HCT116 (cell line): ENCODE data around the gene RXFP2. TPM values are rescaled to one million over a fixed set of nuclear protein-coding genes. Genes with fewer than 3 reads are reported as not detected.

Experiments
- ATAC-seq: fragments of 200-7000 bp; cut with Tn5 transposase; 2 replicates; pipeline ENCODE4 v1.9.1; 2020; ENCODE audit warnings: mild to moderate bottlenecking, moderate library complexity
- BruUV-seq: library from RNA; stranded (reverse); fragments of 400-500 nt; replicated peaks from 2 replicates; lab custom pipeline; 2021; lab: Mats Ljungman, UMichigan
- CTCF ChIA-PET: fragments of 300-600 bp; sonication (Branson Sonifier 250); formaldehyde crosslinking; loops from one replicate; lab custom pipeline; 2021; ENCODE audit warnings: antibody characterized with exemption; lab: Charles Lee
- POLR2A ChIA-PET: fragments of 300-600, 350-600 bp; sonication (Branson Sonifier 250); formaldehyde crosslinking; loops from one replicate; lab custom pipeline; 2021; ENCODE audit warnings: antibody characterized with exemption; lab: Charles Lee
- RAD21 ChIA-PET, 2 experiments: fragments of 300-600 bp; sonication (Branson Sonifier 250); formaldehyde crosslinking; loops; one replicate each; lab custom pipeline; 2023; ENCODE audit warnings: low total read pairs in 2 of 2; ENCODE audit not compliant: uncharacterized antibody in 2 of 2, unreplicated experiment in 2 of 2, low non-redundant PET in 1 of 2; lab: Charles Lee
- DNase-seq: peaks from one replicate; pipeline ENCODE4 v3.0.0-alpha.2; 2010; ENCODE audit warnings: low read depth, low spot score
- H2AFZ ChIP-seq: fragments of 200-600 bp; shearing (Covaris generic), sonication (generic); 2 replicates; pipeline ENCODE4 v1.6.1; 2017; ENCODE audit warnings: low read depth, mixed run types, mixed read lengths, antibody characterized with exemption, low read length; ENCODE audit not compliant: poor library complexity, severe bottlenecking
- H3K27ac ChIP-seq: 2 replicates; pipeline ENCODE4 v1.5.1; 2012; ENCODE audit warnings: low read depth, low read length
- H3K27me3 ChIP-seq: fragments of 200-600 bp; sonication (generic); 2 replicates; pipeline ENCODE4 v1.6.1; 2016; ENCODE audit warnings: mixed run types, low read length, mixed read lengths; ENCODE audit not compliant: insufficient read depth
- H3K36me3 ChIP-seq, 2 experiments: fragments of 200-500 bp in 1 of 2; fragments of 200-600 bp in 1 of 2; sonication (Bioruptor generic) in 1 of 2; sonication (generic) in 1 of 2; 2 replicates each; pipeline versions ENCODE4 v1.5.1 to v1.6.1; 2014 to 2016; ENCODE audit warnings: low read length in 2 of 2, inconsistent platforms in 1 of 2, mixed read lengths in 1 of 2, mixed run types in 1 of 2; ENCODE audit not compliant: insufficient read depth in 2 of 2, control insufficient read depth in 1 of 2
- H3K4me1 ChIP-seq, 2 experiments: fragments of 200-600 bp in 1 of 2; sonication (generic) in 1 of 2; 2 replicates each; pipeline versions ENCODE4 v1.5.1 to v1.6.1; 2012 to 2017; ENCODE audit warnings: low read length in 2 of 2, inconsistent platforms in 1 of 2, mild to moderate bottlenecking in 1 of 2, mixed read lengths in 1 of 2, mixed run types in 1 of 2, moderate library complexity in 1 of 2; ENCODE audit not compliant: insufficient read depth in 2 of 2, control insufficient read depth in 1 of 2
- H3K4me2 ChIP-seq: fragments of 200-600 bp; sonication (generic); 2 replicates; pipeline ENCODE4 v1.6.1; 2017; ENCODE audit warnings: mixed run types, low read length, mixed read lengths
- H3K4me3 ChIP-seq, 2 experiments: fragments of 200-600 bp in 1 of 2; sonication (generic) in 1 of 2; replicated peaks in 1 of 2; 2 replicates each; pipeline ENCODE4 v1.5.1; 2011 to 2016; ENCODE audit warnings: low read length in 2 of 2, control low read depth in 1 of 2, low read depth in 1 of 2, mild to moderate bottlenecking in 1 of 2, mixed read lengths in 1 of 2, mixed run types in 1 of 2
- H3K79me2 ChIP-seq: fragments of 200-600 bp; sonication (generic); 2 replicates; pipeline ENCODE4 v1.6.1; 2017; ENCODE audit warnings: mild to moderate bottlenecking, mixed run types, low read length, moderate library complexity, mixed read lengths; ENCODE audit not compliant: insufficient read depth
- H3K9ac ChIP-seq: fragments of 200-600 bp; sonication (generic); 2 replicates; pipeline ENCODE4 v1.6.1; 2016; ENCODE audit warnings: low read length, mixed read lengths
- H3K9me2 ChIP-seq: fragments of 200-600 bp; sonication (generic), shearing (Covaris generic); 2 replicates; pipeline ENCODE4 v1.6.1; 2017; ENCODE audit warnings: mixed run types, mild to moderate bottlenecking, moderate library complexity; ENCODE audit not compliant: insufficient read depth
- H3K9me3 ChIP-seq, 2 experiments: fragments of 200-500 bp in 1 of 2; fragments of 200-600 bp in 1 of 2; sonication (Bioruptor generic) in 1 of 2; sonication (generic) in 1 of 2; 2 replicates each; pipeline ENCODE4 v1.6.1; 2014 to 2017; ENCODE audit warnings: low read length in 2 of 2, mixed read lengths in 2 of 2, inconsistent platforms in 1 of 2, low read depth in 1 of 2, mild to moderate bottlenecking in 1 of 2, mixed run types in 1 of 2, moderate library complexity in 1 of 2; ENCODE audit not compliant: control insufficient read depth in 1 of 2, insufficient read depth in 1 of 2
- H4K20me1 ChIP-seq: fragments of 200-600 bp; sonication (generic), shearing (Covaris generic); 2 replicates; pipeline ENCODE4 v1.6.1; 2017; ENCODE audit warnings: mixed run types, mild to moderate bottlenecking, moderate library complexity; ENCODE audit not compliant: insufficient read depth
- ATF3 ChIP-seq: IDR thresholded peaks from 2 replicates; pipeline ENCODE4 v1.6.1; 2012
- CBX3 ChIP-seq: IDR thresholded peaks from 2 replicates; pipeline ENCODE4 v1.6.1; 2012; ENCODE audit warnings: low read depth
- EGR1 ChIP-seq: IDR thresholded peaks from 2 replicates; pipeline ENCODE4 v1.6.1; 2012; ENCODE audit warnings: low read depth
- EZH2 ChIP-seq: fragments of 200-600 bp; sonication (generic); IDR thresholded peaks from 2 replicates; pipeline ENCODE4 v1.6.1; 2017; ENCODE audit warnings: antibody characterized with exemption, mixed run types
- EZH2phosphoT487 ChIP-seq: fragments of 200-600 bp; IDR thresholded peaks from 2 replicates; pipeline ENCODE4 v1.6.1; 2018; ENCODE audit warnings: antibody characterized with exemption, borderline replicate concordance
- JUND ChIP-seq: IDR thresholded peaks from 2 replicates; pipeline ENCODE4 v1.6.1; 2012
- MAX ChIP-seq: IDR thresholded peaks from 2 replicates; pipeline ENCODE4 v1.6.1; 2012
- POLR2AphosphoS5 ChIP-seq: IDR thresholded peaks from 2 replicates; pipeline ENCODE4 v1.6.1; 2011; ENCODE audit warnings: mild to moderate bottlenecking, low read depth, low read length, moderate library complexity
- REST ChIP-seq: IDR thresholded peaks from 2 replicates; pipeline ENCODE4 v1.6.1; 2012; ENCODE audit warnings: low read depth
- ZNF274 ChIP-seq: fragments of 200-500 bp; sonication (Bioruptor generic); IDR thresholded peaks from 2 replicates; pipeline ENCODE4 v1.6.1; 2014; ENCODE audit warnings: mild to moderate bottlenecking, low read depth, low read length, inconsistent platforms
- intact Hi-C: fragments of 100-400 bp; cut with micrococcal nuclease; formaldehyde crosslinking; loops from 2 replicates; pipeline ENCODE4 v1.10.0; 2022
- total RNA-seq: library from RNA; stranded (reverse); gene quantifications from one replicate; pipeline ENCODE4 v1.2.1, GENCODE V29; 2021; ENCODE audit not compliant: unreplicated experiment

Gene RXFP2
- total RNA-seq, 1 experiment from 2014 or later: not detected

- H3K79me2 ChIP-seq: no peaks in the 10 kb centered on the region
- ChIA-PET CTCF (no interaction called here), RAD21 (no interaction called here), POLR2A (no interaction called here)
- H3K9me2 ChIP-seq: no peaks in the 10 kb centered on the region
- no peak overlapping the region for H2AFZ ChIP-seq
- H3K27ac ChIP-seq: no peak overlapping the region
- DNase-seq: no peak
- H3K27me3 ChIP-seq: peaks cover 83% of the 10 kb centered on the region
- no peaks in the 10 kb centered on the region for H3K9me3 ChIP-seq
- no peaks in the 10 kb centered on the region for H3K36me3 ChIP-seq
- H3K4me1 ChIP-seq: no peaks in the 10 kb centered on the region
- no TSS peak for BruUV-seq
- no peak for ATAC-seq
- peaks cover 3% of the 10 kb centered on the region; the same call in 1 of the 2 replicates for H4K20me1 ChIP-seq
- no peak overlapping the region for H3K9ac ChIP-seq
- intact Hi-C loops: no loop called here
- H3K4me2 ChIP-seq: no peak overlapping the region
- H3K4me3 ChIP-seq: no peak overlapping the region
- TF ChIP-seq MAX (no peak), EGR1 (no peak), ZNF274 (no peak), CBX3 (no peak), EZH2 (no peak), ATF3 (no peak), POLR2AphosphoS5 (no peak), EZH2phosphoT487 (no peak), REST (no peak), JUND (no peak)
These were observed 8.0 kb downstream of the RXFP2 start for GRCh38 chr13:31747291-31747690.
